SK-MEL-5 (cell line): ENCODE data around the gene CRMP1. TPM values are rescaled to one million over a fixed set of nuclear protein-coding genes. Genes with fewer than 3 reads are reported as not detected.

Experiments
- DNase-seq: peaks from one replicate; pipeline ENCODE4 v3.0.0-alpha.2; 2016; ENCODE audit warnings: low read depth, low spot score
- in situ Hi-C: cut with HindIII; loops from 2 replicates; pipeline ENCODE4 v1.10.0; 2016; ENCODE audit warnings: low sequenced_read_pairs, high pct_unique_total_duplicates, low pct_unique_long_range_greater_than_20kb
- total RNA-seq: library from RNA; depleted of rRNA; stranded (reverse); fragments of >200 nt; shearing (Covaris generic); gene quantifications from 2 replicates; pipeline ENCODE4 v1.2.3, GENCODE V29; 2014

The CRMP1 gene
- total RNA-seq, 1 experiment from 2014 or later: 0.85 TPM

DNA sequence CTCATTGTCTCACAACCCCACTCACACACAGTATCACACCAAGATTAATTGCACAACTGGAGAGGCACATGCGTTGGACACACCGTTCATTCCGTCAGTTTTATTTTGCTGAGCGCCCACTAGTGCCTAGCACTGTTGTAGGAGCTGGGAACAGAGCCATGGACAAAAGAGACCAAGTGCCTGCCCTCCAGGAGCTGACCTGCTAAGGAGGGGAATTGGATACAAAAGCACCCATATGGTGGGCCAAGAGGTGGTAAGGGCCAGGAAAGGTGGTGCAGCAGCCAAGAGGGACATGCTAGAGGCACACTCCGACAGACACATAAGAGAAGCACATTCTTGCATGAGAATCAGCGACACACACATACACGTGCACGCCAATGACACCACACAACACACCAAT is 705 bp upstream of the CRMP1 start:
- no peak for DNase-seq
- in situ Hi-C loops: no loop called here

DNA sequence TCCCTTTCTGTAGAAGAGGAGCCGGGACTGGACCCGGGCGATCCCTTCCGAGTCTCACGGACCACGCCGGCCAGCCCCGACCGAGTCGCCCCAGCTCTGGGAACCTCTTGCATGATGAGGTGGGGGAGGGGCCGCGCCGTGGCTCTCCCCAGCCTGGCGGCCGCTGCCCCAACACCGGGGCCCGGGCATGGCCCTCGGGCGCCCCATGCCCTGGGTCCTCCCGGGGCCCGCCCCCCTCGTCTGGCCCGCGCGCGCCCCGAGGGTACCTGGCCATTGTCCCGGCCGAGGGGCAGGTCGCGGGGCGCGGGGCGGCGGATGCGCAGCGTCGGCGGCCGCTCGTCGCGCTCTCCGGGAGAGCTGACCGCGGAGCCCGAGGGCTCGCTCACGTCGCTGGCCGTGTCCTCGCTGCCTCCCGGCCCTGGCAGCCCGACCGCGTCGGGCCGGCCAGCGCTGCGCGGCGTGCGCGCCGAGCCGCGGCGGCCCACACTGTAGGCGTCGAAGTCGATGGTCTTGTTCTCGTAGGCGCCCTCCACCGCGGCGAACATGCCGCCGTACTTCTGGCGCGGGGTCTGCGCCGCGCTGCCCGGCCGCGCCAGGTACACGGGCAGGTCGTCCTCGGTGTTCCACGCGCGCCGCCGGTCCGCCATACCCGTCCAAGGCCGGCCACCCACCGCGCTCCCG is 423 bp downstream of the CRMP1 start:
- no peak for DNase-seq
- in situ Hi-C loops: no loop called here

DNA sequence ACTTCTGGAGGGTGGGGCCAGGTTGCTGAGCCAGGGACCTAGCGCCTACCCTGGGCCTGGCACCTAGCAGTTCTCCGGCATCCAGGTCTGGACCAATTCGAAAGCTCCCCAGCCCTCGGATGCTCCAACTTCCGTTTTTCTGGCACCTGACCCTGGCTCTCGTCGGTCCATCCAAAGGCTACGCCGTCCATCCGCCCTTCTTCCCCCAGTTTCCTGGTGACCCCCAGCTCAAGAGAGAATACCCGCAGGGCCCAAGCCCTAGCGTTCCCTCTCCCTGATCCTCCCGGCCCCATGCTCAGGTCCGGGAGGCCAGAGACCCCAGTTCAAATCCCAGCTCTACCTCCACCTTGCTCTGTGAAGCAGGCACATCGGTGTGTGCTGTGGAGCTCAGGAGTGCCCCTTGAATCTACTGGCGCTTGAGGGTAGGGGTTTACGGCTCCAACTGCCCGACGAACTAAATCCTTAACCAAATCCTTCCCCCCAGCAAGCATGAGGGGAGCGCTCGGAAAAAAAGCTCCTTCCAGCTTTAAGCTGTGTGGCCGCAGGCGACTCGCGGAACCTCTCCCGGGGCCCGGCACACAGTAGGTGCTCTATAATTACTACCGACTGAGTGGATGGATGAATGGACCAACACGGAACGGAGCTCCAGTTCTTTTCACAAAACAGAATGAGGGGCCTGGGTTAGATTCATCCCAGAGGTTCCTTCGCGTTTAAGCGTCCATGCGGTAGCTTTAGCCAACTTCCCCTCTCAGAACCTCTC is 1.1 kb downstream of the CRMP1 start:
- no peak for DNase-seq
- in situ Hi-C loops: no loop called here

DNA sequence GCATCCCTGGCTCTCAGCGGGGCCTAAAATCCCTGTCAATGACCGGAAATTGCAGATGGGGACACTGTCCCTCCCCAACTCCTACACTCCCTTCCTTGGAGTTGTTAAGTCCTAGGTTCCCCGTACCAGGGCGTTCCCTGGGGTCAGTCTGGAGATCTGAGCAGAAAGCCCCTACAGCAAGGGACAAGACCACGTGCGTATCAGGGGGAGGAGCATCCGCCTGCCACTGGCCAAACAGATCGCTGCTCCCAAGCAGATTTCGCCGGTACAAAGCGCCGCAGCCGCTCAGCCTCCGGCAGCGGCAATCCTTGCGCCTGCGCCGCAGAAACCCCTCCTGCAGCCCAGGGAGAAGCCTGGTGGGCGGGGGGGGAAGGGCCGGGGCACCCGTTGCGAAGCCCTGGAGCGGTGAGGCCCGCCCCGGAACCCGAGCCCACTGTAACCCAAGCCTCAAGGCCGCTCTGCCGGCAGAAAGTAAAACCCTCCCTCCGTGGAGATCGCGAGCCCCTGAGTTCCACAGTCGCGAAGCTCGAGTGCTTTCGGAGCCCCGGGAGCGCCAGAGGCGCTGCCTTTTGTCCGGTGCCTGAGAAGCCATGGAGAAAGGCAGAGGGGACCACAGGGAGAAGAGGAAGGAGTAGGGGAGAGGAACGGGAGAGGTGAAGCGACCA is 2.7 kb downstream of the CRMP1 start:
- in situ Hi-C loops: no loop called here
- peak; percentile 50 for DNase-seq

DNA sequence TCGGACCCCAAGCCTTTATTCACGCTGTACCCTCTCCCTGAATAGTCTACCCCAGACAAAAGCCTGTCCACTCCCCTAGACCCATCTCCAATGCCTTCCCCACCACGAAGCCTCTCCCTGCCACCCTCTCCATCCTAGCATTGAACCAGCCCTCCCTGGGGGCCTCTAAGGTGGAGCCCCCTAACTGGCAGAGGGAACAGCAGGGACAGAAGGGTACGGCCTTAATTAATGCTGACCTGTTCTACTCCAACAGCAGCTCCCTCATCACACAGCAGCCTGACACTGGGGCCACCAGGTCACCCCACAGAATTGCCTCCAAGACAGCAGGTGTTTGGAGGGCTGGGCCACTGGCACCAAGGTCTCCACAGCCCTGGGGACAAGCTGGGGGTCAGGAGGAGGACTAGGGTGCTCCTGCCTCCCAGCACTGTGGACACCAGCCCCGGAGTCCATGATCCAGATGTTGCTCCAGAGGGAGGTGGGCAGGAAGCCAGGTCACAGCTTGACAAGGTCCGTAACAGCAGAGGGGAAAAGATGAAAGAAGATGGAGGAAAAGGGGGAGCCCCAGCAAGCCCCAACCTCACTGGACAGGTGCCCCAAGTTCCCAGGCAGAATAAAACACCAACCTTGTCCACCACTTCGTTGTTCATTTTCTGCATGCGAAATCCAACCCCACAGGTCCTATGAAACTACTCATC is 3.7 kb downstream of the CRMP1 start:
- in situ Hi-C loops: no loop called here
- no peak for DNase-seq

DNA sequence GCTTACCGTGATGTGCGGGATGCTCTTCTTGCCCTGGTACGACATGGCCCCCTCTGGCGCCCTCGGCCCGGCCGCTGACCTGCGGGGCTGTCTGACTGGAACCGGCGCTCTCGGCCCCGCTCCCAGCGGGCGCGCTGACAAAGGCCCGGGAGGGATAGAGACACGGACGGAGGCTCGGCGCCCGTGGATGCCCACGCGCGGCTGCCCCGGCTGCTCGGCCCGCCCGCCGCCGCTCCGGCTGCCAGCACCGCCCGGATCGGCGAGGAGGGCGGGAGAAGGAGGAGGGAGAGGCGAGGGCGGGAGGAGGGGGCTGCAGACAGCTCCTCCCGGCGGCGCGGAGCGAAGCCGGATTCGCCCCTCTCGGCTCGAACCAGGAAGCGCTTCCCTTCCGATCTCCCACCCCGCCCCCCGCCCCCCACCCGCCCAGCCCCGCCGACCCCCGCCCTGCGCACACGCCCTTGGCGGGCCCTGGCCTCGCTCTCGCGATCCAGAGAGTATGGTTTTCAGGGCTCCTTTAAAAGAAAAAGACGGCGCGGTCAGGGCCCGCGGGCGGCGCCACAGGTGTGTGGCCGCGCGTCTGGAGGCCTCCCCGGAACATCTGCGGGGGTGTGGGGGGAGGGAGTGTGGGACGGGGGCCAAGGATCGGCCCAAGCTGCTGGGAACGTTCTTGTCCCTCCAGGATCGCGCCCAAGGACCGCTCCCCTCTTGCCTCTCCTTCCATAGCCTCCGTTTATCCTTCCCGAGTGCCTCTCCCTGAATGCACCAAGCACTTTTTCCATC is 4.5 kb downstream of the CRMP1 start:
- in situ Hi-C loops: no loop called here
- DNase-seq: no peak

DNA sequence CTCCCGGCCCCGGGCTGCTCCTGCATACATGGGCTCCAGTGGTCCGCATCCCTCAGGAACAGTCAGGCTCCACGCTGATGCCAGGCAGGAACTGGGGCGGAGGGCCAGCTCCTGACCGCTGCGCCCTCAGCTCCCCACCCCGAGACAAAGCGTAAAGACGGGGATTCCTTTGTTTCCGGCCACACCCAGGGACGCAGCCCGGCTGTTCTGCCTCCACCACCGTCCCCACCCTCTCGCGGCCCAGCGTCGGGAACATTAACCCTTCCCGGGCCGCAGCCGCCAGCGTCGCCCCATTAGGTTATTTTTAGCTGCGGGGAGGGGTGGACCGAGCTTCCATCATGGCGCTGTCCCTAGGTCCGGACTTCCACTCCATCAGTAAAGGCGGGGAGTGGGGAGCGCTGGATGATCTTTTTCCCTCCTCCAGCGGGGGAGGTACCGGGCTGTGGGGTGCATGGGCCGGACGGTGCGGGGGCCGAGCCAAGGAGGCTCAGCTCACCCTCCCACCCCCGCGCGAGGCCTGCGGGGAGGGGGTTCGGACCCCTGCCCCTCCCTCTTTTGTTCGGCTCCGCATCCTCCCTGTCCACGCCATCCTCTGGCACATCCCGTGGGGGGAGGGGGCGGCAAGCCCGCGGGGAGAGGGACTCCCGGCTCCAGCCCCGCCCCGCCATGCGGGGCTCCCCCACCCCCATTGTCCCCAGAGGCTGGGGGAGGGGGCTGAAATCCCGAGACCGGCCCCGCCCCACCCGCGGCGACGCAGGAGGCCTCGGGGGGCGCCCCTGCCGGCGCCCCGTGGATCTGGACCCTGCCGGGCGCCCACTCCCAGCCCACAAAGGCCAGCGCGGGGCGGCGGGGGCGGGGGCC is 5.3 kb downstream of the CRMP1 start:
- DNase-seq: no peak
- in situ Hi-C loops: no loop called here

DNA sequence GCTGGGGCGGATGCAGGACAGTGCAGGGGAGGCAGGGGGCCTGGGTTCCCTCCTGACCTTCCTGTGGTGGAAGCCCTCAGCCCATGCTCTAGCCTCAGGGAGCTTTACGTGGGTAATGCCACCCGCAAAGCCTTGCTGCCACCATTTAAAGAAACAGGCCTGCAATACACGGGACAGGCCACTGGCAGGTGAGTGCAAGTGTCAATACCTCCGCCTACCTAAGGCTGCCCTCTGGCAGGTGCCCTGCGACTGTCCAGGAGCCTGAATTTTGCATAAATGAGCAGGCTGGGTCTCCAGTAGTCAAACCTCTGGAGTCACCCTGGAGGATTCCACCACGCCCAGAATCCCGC is 5.9 kb downstream of the CRMP1 start:
- in situ Hi-C loops: no loop called here
- DNase-seq: no peak

DNA sequence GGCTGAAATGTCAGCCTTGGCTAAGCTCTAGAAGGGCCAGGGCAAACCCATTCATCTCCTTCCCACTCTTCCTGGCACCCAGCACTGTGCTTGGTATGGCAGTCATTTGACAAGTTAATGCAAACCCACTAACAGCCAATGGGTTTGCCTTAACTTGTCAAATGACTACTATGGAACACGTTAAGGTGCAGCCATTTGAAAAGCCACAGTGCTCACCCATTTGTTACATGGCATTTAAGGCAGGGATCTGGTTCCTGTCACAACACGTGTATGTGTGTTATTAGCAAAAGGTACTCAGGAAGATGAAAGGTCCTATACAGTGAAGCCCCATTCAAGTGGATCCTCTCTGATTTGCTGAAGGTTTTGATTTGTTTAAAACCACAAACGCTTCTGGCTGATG is 7.2 kb downstream of the CRMP1 start:
- no peak for DNase-seq
- in situ Hi-C loops: no loop called here

DNA sequence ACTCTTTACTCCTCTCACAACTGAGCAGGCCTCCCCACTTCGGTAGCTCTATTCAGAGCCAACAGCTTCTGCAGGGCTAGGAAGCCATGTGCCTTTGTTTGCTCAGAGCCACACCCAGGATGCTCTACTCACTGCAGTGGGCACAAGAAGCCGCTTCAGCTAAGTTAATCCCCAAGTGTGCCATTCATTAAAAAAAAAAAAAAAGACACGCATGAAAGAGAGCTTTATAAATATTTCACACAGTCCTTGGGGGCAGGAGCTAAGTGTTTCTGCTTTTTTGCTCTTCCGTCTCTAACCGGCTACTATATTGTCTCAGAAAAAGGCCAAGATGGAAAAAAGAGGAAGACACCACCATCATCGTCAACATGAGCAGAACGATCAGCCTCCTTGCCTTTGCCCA is 8.1 kb downstream of the CRMP1 start:
- DNase-seq: peak; percentile 25
- in situ Hi-C loops: no loop called here

DNA sequence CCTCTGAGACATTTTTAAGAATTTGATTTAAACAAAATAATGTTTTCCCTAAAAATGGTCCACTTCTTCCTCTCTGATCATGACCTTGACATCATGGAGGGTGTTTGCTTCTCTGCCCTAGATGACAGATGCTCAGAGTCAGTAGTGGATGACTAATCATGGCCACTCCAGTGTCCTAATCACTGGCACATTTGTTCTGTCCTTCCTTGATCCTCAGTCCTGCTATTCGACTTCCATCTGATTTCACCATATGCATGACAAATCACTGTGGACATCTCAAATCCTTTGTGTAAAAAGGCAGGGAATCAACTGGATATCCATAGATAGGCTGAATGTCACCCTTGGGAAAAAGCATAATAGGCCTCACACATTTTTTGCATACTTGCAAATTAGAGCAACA is 9.0 kb downstream of the CRMP1 start:
- in situ Hi-C loops: no loop called here
- no peak for DNase-seq

DNA sequence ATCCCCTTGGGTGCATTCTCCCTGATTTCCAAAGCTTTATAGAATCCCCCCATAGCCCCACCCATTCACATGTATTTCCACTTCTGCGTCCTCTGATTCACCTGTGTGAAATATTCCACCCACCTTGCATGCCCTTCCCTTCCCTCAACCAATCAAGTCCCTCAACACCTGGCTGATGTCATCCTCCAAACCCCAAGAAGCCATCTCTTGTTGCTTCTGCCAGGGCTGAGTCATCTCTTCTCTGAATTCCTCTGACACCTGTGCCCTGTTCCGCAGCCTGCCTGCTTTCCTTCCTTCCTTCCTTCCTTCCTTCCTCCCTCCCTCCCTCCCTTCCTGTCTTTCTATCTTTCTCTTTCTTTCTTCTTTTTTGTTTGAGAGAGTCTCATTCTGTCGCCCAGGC is 9.9 kb downstream of the CRMP1 start:
- in situ Hi-C loops: no loop called here
- DNase-seq: no peak

DNA sequence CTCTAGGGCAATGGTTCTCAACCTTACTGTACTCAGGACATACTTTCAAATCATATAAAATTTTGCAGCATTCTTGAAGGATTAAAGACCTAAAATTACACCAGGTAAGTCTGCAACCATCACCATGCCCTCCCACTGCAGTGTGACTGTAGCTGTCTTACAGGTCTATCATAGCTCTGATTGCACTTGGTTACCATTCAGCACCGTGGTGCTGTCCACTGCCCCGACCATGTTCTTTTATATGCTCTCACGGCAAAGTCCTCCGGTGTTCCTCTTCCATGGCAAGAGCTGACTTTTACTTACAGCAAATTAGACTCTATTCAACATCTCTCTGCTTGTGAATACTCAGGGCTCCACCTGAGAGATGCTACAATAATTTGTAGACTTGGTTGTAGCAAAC is 11.5 kb downstream of the CRMP1 start:
- in situ Hi-C loops: no loop called here
- DNase-seq: no peak

DNA sequence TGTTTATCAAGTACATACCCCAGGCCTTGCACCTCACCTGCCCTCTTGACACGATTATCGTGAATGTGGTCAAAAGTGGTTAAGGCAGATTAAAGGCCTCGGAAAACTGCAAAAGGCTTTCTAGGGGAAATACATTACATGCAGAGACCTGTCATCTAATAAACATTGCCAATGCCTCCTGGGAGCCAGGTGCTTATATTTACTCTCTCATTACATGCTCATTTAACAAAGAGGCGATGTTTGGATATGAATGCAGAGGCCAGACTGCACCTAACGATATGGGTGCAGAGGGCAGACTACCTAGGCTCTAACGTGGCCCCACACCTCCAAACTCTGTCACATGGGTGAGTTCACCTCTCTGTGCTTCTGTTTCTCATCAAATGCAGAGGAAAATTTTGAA is 14.5 kb downstream of the CRMP1 start:
- DNase-seq: no peak
- in situ Hi-C loops: no loop called here

DNA sequence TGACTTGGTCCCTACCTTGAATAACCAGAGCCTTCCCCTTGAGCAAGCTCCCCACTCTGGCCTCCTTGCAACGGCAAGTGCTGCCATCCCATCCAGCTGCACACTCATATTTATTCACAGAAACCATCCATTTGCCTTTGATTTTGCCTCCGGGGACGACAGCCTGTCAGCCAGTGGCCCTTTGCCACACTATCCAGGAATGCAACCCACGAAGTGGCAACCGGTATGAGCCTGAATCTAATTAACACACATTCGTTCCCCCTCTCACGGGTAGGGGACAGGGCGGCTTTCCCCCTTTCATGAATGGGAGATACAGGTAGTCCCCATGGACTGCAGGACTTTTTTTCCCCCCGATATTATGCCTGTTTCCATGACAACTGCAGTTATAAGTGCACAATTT is 15.5 kb downstream of the CRMP1 start:
- in situ Hi-C loops: no loop called here

DNA sequence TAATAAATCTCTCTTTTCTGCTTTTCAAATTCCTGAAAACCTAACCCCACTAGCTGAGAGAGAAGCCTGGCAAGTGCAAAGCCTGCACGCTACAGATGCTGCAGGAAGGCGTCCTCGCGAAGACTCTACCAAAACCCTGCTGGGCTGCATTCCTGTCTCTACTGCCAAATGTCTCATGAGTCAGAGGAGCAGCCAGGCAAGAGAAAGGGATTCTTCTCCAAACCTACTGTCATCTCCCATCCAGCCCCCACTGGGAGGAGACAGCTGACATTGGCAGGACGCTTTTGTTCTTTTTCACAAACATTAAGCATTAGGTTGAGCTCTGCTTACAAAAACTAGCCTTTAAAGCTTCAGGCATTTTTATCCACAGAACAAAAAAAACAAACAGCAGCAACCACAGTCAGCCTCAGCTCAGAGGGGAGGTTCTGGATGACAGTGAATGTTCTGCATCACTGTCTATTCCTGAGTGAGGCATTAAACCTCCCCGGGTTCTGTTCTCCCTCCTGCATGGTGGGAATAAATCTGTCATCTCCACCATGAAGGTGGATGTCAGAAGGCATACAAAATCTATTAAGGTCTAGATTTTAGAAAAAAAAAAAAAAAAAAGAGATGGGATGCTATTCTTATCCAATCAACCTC is 18.0 kb downstream of the CRMP1 start:
- in situ Hi-C loops: no loop called here
- DNase-seq: no peak

More for the DNA sequence above, 15.5 kb downstream of the CRMP1 start:
- DNase-seq: no peak
